GM19463 (cell line): Measurements from ENCODE around the gene STK11.
"Not testable (repeated sequence)": the region's sequence is repeated elsewhere in the genome, so short reads cannot be mapped to it uniquely, and the experiment has no call there.

ENCODE experiments used
- ATAC-seq: cut with Tn5 transposase; IDR thresholded peaks from one replicate; pipeline ENCODE4 v1.9.1; 2021; ENCODE audit warnings: mild to moderate bottlenecking, moderate library complexity; ENCODE audit not compliant: unreplicated experiment

Gene STK11

DNA sequence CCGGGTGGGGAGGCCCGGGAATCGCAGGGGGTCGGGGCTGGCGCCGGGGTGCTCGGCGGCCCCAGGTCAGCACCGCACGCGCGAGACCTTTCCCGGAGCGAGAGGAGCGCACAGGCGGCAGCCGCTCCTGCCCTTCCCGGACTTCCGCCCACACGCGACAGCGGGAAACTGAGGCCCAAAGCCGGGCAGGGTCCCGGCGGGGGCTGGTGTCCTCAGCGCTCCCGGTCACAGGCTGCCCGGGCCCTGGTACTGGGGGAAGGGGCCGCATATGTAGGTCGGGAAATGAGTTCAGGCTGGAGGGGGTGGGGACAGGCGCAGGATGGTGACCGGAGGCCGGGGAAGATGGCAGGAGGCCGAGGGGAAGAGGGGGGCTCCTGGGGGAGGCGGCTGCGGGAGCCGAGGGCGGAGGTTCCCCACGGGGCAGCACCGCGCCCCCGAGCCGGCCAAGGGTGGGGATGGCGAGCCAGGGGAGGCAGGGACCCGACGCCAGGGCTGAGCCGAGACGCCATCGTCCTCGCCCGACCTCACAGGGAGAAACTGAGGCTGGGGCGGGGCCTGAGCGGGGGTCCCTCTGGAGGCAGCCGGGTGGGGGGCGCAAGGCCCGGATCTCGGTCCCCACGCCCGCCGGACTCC lies 31.6 kb downstream of the STK11 start:
- ATAC-seq = no peak

DNA sequence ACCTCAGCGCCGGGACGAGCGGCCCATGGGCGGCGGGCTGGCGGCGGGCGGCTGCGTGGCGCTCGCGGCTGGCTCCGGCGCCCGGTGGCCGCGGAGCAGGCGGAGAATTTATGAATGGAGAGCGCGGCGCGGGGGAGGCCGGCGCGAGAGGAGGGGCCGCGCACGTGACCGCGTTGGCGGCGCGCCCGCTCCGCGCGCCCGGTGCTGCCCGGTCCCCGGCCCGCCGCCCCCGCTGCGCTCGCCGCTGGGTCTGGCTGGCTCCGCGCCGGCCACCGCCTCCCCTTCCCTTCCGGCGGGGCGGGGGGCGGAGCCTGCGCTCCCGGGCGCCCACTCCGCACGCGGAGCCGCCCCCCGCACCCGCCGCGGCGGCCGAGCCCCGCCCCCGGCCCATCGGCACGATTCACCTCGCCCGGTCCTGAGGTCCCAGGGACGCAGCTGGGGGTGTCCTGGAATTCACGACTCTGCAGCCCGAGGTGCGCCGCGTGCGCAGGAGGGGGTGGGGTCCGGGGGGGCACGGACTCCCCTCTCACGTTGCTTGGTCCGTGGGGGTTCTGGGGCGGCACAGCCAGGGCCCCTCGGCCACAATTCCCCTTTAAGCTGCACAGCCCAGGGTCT lies 32.3 kb downstream of the STK11 start, which contains the start of gene CBARP:
CBARP (minus strand) TSS at position 252 of the 615 bp plus-strand sequence. CDS start 1,905 bp downstream, outside the sequence.
- no peak for ATAC-seq

DNA sequence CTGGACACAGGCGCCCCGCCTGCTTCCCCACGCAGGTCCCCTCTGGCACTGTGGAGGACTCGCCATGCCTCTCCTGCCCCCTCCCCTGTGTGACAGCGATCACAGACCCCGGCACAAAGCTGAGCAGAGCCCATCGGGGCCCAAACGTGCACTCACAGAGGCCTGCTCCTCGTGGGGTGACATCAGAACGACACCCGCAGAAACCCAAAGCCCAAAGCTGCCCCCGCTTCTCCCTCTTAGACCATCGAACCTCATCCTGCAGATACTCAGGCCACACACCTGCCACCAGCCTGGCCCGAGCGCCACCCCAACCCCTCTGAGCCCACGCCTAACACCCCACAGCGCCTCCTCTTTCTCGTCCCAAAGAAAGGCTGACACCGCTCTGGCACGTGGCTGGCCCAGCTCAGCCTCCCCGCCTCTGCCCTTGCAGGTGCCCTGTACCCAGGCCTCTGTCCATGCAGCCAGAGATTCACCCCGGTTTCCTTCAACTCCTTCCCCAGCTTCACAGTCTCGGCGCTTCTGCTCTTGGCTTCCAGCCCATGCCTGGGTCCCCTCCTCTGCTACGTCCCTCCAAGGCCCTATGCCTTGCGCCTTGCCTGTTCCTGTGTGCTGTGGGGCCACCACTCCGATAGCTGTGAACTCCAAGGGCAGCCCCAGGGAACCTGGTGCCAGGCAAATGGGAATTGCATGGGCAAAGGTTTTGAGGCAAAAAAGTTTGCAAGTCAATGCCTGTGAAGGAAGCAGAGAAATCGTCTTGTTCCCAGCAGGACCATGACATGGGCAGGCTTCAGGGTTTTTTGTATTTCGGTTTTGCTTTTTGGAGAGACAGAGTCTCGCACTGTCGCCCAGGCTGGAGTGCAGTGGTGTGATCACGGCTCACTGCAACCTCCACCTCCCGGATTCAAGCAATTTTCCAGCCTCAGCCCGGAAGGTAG lies 33.1 kb downstream of the STK11 start:
- ATAC-seq = no peak

DNA sequence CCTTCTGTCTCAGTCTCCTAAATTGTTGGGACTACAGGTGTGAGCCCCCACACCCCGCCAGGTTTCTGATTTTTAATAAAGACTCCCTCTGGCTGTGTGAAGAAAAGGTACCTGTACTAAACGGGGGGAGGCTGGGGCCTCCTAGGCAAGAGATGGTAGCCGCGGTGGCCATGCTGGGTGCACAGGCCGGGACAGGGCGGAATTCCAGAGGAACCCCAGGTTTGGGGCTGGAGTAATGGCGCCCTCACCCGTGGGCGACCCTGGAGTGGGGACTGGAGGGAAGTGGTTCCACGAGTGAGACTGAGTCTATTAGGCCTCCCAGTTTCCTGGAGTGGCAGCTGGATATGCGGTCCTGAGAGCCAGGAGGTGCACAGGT lies 33.8 kb downstream of the STK11 start:
- ATAC-seq = no peak

DNA sequence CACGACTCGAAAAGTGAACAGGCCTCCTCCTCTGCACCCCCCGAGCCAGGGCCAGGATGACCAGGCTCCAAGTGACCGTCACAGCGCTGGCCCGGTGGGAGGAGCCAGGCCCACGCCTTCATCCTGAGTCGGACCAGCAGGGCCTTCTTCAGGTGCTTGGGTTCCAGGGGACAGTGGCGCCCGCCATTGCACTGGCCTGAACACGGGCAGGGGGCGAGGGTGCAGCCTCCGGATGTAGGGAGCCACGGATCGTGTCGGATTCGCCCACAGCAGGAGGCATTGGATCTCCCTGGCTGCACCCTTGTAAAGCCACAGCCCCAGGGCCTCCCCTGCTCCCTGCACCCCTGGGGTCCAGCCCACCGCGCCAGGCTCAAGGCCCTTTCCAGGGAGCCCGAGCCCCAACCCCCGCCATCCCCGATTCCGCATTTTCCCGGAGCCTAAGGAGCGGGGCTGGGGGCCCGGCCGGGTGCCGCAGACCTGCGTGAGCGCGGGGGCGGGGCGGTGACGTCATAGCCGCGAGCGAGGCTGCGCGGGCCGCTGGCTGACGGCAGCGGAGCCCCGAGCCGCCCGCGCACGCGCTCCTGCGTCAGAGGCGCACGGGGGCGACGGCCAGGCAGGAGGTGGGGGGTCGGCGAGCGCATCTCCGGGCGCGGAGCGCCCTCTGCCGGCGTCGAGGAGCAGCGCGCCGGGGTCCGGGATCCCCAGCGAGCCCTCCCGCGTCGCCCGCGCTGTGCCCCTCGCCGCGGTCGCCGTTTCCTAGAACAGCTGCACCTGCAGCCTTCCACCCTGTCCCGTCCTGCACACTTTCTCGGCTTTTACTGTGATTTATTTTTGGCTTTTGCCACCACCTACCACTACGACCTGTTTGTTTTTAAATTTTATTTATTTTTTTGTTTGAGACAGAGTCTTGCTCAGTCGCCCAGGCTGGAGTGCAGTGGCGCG lies 34.5 kb downstream of the STK11 start:
- ATAC-seq = peak; percentile 36

DNA sequence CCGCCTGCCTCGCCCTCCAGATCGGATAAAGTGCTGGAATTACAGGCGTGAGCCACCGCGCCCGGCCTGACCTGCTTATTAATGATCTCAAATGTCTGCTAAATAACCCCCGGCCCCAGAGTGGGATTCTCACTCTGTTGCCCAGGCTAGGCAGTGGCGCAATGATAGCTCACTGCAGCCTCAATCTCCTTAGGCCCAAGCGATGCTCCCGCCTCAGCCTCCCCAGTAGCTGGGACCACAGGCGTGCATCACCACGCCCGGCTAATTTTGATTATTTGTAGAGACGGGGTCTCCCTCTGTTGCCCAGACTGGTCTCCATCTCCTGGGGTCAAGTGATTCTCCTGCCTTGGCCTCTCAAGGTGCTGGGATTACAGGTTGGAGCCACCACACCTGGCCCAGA lies 35.3 kb downstream of the STK11 start:
- ATAC-seq = no peak

DNA sequence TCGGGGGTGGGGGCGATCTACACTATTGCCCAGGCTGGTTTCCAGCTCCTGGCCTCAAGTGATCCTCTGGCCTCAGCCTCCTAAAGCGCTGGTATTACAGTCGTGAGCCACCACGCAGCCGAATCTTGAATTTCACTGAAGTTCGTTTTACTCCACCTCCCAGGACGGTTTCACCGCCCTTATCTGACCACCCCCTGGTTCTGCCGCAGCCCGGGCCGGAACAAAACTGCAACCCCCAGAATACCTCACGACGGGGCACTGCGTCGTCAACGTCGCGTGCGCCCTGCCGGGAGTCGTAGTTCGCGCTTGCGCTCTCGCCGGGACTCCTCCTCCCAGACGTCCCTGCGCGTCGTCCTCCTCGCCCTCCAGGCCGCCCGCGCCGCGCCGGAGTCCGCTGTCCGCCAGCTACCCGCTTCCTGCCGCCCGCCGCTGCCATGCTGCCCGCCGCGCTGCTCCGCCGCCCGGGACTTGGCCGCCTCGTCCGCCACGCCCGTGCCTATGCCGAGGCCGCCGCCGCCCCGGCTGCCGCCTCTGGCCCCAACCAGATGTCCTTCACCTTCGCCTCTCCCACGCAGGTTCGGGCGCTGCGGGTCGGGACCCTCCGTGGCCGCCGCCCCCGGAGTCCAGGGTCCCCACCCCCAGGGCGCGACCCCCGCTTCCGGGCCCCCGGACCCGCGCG lies 36.0 kb downstream of the STK11 start, which contains the start of gene ATP5F1D:
ATP5F1D (plus strand) TSS at position 335 of the 679 bp plus-strand sequence; CDS start at position 435, 100 bp downstream.
- ATAC-seq = peak; percentile 53

DNA sequence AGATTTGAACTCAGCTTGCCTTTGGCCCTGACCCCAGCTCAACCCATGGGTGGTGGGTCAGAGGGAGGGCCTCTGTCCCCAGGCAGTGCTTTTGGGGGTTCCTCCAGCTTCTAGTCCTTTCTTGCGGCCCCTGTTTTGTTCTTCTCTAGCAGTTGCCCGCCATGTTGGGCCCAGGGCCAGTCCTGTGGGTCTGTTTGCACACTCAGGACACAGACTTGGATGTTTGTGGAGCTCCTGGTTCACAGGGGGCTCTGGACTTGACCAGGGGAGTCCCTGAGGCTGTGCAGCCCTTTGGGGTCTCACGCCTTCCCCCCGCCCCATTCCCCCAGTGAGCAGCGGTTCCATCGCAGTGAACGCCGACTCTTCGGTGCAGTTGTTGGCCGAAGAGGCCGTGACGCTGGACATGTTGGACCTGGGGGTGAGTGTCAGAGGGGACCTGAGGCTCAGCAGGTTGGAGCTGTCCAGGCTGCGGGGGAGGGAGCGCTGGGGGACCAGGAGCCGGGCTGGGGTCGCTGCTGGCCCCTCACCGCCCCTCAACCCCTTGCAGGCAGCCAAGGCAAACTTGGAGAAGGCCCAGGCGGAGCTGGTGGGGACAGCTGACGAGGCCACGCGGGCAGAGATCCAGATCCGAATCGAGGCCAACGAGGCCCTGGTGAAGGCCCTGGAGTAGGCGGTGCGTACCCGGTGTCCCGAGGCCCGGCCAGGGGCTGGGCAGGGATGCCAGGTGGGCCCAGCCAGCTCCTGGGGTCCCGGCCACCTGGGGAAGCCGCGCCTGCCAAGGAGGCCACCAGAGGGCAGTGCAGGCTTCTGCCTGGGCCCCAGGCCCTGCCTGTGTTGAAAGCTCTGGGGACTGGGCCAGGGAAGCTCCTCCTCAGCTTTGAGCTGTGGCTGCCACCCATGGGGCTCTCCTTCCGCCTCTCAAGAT lies 38.5 kb downstream of the STK11 start:
- ATAC-seq = no peak

DNA sequence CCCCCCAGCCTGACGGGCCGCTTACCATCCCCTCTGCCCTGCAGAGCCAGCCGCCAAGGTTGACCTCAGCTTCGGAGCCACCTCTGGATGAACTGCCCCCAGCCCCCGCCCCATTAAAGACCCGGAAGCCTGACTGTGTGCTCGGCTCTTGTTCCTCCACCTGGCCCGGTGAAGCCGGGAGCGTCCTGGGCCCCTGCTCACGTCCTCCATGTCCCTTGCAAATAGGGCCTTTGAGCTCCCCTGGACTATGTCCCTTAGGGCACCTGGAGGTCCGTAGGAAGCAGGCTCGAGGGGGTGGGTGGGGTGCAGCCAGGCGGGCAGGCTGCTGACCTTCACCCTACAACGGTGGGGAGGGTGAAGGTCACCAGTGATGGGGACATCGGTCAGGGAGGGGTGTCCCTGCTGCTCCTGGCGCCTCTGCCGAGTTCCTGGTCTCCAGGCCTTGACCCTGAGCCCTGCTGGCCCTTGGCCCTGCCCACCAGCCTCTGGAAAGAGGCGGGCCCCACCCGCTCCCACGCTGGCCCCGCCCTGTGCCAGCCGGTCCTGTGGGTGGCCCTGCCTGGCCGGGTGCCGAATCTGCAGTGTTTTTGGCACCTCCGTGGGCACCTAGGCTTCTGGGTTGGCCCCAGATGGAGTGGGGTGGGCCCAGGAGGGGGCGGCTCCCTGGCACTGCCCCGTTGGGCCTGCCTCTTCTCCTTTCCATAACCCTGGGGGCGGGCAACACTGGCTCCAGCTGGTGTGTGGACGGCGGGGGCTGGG lies 39.3 kb downstream of the STK11 start:
- ATAC-seq = no peak

DNA sequence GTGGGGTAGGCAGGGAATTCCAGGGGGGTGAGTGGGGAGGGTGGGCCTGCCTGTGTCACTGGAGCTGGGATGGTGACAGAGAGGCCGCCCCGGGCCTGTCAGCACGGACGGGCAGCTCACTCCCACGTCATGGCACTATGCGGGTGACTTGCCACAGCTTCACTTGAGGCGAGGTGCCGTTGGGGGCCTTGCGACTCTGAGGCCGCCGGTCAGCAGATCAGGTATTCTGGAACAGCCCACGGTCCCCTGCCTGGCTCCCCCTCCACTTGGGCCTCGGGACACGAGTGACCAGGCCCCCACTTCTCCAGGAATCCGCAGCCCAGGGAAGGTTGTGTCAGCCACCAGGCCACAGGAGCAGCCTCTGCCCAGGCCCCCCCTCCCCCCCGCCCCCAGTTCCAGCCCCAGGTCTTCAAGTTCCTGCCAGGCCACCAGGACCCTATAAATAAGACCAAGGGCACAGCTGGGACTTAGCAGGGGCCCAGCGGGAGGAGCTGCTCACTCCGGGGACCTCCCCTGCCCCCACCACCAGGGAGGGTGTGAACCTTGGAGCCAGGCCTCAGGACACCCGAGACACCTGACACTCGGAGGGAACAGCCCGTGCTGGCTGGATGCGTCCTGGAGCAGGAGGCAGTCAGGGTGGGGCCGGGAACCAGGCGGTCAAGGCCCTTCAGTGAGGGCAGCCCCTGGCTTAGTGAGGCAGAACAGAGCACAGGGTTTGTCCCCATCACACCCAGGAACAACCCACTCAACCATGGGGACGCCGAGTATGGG lies 40.1 kb downstream of the STK11 start:
- ATAC-seq = no peak

DNA sequence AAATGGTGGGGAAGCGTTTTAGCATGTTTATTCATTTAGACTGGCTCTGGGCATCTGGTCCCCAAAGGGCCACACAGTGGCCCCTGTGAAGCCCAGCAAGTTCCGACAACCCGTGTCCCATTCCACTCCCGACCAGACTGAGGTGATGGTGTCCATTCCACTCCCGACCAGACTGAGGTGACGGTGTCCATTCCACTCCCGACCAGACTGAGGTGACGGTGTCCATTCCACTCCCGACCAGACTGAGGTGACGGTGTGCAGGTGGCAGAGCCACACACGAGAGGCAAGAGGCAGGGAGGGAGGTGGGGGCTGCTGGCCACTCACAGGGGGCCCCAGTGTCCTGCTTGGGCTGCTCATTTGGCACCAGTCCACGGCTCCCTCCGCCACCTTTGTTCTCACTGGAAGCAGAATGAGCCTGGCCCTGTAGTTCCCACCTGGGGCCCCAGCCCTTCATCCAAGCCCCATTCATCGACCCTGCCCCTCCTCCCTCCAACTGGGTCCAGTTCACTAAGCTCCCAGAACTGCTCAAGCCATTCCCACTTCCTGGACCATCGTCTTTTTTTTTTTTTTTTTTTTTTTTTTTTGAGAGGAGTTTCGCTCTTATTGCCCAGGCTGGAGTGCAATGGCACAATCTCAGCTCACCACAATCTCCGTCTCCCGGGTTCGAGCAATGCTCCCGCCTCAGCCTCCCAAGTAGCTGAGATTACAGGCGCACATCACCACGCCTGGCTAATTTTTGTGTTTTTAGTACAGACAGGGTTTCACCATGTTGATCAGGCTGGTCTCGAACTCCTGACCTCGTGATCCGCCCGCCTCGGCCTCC lies 40.9 kb downstream of the STK11 start:
- not testable (repeated sequence) for ATAC-seq

DNA sequence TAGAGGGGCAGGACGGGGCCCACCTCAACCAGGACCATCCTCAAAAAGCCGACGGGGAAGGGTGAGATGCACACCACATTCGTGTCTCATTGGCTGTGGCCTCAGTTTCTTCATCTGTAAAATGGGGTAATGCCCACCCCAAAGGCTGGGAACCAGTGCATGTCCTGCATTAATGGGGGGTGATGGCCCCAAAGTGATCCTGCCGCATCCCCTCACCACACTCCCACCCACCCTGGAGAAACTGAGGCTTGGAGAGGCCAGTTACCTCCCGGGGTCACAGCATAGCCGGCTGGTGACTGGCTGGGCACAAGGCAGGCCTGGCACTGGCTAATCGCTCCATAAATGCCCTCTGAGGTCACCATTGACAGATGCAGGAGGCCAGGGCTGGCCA lies 42.2 kb downstream of the STK11 start:
- no peak for ATAC-seq

DNA sequence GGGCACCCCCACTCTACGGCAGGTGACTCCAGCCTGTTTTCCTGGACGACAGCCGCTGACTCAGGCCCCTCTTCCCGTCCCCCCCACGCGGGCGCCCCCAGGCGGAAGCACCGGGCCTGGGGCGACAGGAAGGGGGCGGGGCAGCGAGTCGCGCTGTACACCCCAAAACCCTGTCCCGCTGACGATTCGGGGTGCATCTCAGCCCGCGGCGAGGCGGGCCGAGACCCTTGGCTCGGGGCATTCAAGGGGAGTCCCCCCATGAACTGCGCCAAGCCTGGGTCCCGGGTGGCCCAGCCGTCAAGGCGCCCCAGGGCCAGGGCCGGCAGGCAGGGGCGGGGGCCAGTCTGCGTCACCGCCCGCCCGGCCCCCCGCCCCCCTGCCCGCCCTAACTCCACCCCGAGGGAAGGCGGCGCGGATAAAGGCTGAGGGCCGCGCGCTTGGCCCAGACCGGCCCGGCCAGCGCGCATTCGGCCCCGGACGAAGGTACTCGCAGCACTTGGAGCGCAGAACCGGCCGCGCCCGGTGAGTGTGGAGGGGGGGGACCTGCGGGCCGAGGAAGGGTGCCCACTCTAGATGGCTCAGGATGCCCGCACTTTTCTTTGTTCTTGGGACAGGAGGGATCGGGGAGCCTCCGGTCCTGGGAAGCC lies 42.7 kb downstream of the STK11 start, which contains the start of gene MIDN:
MIDN (plus strand) TSS at position 445 of the 647 bp plus-strand sequence. CDS start 1,714 bp downstream, outside the sequence.
- peak; percentile 20 for ATAC-seq

DNA sequence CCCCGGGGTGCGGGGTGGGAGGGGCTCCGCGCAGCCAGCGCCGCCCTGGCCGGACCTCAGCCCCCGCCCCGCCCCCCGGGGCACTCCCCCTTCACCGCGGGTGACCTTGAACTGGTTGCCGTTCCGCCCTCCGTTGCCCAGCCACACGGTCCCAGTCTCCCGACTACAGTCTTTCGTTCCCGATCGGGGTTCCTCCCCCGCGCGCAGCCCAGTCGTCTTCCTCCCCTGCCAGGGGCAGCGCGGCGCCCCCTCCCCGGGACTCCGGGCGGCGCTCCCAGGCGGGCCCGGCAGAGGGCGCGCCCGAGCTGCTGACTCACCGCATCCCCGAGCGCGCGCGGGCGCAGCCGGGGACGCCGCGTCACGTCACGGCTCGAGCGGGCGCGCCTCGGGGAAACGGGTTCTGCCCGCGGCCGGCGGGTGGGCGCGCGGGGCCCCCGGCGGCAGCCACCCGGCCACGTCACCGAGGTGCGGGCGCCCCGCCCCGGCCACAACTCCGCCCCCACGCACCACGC lies 43.3 kb downstream of the STK11 start:
- peak; percentile 19 for ATAC-seq

DNA sequence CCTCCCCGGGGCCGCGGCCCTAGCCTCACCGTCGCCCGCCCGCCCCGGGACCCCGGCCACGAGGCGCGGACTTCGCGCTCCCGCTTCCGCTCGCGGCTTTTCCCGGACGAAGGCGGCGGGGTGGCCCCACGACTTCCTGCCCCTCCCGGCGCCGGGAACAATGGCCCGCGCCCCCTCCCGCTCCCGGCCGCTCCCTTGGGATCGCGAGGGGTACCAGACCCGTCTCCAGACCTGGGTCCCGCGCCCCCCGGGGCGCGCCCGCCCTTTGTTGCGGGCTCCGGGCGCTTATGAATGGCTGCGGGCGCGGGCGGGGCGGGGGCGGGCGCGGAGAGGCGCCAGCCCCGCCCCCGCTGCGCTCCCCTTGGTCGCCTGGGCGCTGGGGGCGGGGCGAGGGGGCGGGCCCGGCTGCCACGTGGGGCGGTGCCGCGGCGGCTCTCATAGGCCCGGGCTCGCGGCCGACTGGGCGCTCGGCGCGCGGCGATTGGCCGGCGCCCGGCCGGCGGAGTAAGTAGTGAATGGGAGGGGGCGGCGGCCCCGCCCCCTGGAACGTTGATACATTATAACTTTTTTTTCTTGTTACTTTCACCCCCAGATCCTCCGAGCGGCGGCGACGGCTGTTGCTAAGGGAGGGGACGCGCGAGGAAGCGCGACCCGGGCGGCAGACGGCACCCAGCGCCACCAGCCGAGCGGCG lies 43.9 kb downstream of the STK11 start:
- peak; percentile 43 for ATAC-seq
